HG03280 (cell line): ENCODE results near the gene PIK3CD.
A peak's percentile ranks its signal among the peaks of the same experiment; 100 is the strongest.
"Not testable (repeated sequence)": the region's sequence is repeated elsewhere in the genome, so short reads cannot be mapped to it uniquely, and the experiment has no call there.

Experiments
- ATAC-seq: cut with Tn5 transposase; IDR thresholded peaks from one replicate; pipeline ENCODE4 v1.9.1; 2021; ENCODE audit warnings: mild to moderate bottlenecking, moderate library complexity; ENCODE audit not compliant: unreplicated experiment

PIK3CD gene

DNA sequence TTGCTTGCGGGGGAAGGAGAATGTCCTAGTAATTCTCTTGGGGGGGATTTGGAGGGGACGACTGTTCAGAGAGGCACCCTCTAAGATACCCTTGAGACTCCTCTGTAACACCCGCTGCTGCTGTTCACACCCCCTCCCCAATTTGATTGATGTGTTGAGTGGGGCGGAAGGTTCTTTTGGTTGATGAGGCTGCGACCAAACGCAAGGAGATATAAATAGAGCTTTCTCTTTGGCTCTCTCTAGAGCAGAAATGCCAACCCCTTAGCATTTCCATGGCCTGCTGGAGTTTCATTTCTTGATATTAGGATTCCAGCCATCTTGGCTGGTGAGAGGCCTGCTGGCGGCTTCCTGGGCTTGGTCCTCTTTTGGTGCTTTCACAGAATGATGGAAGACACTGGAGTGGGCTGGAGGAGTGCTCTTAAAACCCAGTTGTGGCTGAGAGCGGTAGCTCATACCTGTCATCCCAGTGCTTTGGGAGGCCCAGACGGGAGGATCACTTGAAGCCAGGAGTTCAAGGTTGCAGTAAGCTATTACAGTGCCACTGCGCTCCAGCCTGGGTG is 2.0 kb downstream of the PIK3CD start:
- no peak for ATAC-seq

DNA sequence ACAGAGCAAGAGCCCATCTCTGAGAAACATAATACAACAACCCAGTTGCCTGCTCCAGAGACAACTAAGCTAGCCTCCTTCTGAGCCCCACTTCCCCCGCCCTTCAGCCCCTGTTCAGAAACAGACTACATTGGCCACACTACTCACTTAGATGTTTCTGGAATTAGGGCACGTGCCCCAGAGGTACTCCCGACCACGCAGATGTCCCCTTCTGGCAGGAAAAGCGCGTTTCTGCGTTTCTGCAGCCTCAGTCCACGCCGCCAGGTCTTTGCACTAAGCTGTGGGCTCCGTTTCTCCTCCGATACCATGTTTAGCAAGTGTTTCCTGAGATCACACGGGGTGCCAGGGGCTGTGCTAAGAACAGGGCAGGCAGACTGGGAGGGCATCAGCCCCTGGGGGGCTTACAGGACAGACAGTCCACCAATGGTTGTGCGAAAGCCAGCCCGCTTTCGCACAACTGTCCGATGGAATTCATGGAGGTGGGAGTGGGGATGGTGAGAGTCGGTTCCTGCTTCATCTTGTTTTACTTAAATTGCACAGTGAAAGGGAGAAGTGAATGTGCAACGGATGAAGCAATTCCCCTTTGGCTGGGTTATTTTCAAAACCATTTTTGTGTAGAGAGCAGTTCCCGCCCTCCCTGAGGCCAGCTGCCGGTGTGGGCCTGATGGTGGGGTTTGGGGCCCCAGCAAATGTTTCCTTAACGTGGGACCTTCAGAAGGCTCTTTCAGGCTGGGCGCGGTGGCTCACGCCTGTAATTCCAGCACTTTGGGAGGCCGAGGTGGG is 2.7 kb downstream of the PIK3CD start:
- no peak for ATAC-seq

- ATAC-seq: no peak
Observed at GRCh38 chr1:9654834-9655723, 3.5 kb downstream of the PIK3CD start.

DNA sequence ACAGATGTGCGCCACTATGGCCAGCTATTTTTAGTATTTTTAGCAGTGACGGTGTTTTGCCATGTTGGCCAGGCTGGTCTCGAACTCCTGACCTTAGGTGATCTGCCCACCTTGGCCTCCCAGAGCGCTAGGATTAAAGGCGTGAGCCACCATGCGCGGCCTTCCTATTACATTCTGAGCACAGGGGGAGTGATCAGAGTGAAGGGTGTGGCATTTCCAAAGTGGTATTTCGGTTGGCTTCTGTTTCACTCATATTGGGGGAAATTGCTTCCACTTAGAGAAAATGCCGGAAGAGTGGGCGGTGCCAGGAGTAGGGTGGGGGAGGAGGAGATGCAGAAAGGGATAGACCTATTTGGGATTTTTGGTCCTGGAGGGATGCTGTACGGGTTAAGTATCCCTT is 4.3 kb downstream of the PIK3CD start:
- no peak for ATAC-seq

- ATAC-seq: no peak
Observed at GRCh38 chr1:9657521-9658032, 6.0 kb downstream of the PIK3CD start.

DNA sequence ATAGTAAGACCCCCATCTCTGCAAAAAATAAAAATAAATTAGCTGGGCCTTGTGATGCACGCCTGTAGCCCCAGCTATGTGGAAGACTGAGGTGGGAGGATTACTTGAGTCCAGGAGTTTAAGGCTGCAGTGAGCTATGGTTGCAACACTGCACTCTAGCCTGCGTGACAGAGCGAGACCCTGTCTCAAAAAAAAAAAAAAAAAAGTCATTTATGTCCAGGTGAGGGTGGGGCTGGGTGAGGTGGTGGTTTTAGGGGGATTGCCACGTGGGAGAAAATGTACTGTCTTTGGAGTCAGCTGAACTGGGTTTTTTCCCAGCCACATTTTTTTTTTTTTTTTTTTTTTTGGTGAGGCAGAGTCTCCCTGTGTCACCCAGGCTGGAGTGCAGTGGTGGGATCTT is 6.7 kb downstream of the PIK3CD start:
- ATAC-seq: no peak

DNA sequence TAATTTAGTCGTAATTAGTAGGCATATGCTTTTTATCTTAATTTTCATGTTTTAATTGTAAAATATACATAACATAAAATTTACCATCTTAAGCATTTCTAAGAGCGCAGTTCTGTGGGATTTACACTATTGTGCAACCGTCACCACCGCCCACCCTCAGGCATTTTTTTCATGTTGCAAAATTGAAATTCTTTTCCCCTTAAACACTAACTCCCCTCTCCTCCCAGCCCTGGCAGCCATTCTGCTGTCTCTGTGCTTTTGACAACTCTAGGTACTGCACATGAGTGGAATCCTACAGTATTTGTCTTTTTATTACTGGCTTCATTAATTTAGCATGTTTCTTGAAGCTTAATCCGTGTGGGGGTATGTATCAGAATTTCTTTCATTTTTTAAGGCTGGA is 7.8 kb downstream of the PIK3CD start:
- ATAC-seq: no peak

- ATAC-seq: no peak
Observed at GRCh38 chr1:9663257-9663656, 11.7 kb downstream of the PIK3CD start.

GRCh38 chr1:9665193-9665592 is 13.7 kb downstream of the PIK3CD start:
- ATAC-seq: no peak

DNA sequence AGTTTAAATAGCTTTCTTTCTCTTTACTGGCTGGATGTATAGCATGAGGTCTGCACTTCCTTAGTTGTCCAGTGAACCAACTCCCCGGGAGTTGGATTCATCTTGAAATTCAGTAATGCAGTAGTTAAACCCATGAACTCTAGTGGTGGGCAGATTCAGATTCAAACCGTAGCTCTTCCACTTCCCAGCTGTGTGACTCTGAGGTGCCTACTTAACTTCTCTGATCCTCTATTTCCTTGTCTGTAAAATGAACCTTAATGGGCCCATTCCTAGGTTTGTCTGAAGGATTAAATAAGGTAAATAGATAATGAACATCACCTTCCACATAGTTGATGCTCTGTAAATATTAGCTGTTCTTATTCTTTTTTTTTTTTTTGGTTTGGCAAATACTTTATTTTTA is 16.5 kb downstream of the PIK3CD start:
- ATAC-seq: no peak

- no peak for ATAC-seq
Observed at GRCh38 chr1:9670085-9670484, 18.6 kb downstream of the PIK3CD start.

DNA sequence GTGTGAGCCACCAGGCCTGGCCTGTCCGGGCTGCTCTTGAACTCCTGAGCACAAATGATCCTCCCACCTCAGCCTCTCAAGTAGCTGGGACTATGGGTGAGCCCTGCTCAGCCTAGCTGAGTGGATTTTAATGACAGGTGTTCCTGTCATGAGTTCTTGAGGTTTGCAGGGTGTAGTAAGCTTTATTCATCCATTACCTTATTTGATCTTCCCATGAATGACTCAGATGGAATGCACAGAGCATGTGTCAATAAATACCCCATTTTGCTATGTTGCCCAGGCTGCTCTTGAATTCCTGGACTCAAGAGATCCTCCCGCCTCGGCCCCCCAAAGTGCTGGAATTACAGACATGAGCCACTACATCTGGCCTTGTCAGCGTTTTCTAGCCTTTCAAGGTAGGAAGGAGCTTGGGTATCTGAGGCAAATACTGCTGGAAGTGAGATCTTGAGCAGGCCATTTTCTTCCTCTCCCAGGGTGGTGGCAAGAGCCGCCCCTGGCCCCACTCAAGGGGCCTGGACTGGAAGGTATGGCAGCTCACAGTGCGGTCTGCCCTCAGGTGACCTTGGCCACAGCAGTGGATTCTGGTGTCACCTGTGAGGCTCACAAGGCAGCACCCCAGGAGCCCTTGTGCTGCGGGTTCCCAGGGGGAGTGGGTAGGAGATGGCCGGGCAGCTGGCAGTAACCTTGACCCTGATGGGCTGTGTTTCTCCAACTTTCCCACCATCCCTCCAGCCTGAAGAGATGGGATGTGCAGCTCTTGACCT is 20.0 kb downstream of the PIK3CD start:
- ATAC-seq: no peak

- ATAC-seq: no peak
Observed at GRCh38 chr1:9672444-9672843, 20.9 kb downstream of the PIK3CD start.

DNA sequence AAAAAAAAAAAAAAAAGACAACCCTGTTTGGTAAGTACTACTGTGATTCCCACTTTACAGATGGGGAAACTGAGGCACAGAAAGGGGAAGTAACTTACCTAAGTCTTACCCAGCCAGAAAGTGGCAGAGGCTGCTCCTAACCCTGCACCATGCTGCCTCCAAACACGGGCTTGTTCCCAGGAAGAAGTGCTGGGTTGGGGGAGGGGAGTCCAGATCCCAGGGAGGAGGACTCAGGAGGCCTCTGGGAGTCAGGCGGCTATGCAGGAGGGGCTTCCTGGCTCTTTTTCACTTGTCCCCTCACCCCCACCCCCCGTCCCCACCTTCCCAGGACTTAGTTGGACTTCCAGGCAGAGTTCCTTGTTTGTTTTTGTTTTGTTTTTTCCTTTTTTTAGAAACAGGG is 23.9 kb downstream of the PIK3CD start:
- no peak for ATAC-seq

DNA sequence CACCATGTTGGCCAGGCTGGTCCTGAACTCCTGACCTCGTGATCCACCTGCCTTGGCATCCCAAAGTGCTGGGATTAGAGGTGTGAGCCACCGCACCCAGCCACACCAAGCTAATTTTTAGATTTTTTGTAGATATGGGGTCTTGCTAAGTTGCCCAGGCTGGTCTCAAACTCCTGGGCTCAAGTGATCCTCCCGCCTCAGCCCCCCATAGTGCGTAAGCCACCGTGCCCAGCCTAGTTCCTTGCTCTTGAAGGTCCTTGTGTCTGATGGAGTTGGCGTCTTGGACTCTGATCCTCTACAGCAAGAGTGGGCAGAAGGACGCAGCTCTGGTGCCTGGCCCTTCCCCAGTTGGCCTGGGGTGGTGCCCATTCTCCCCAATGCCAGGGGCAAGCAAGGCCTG is 24.6 kb downstream of the PIK3CD start:
- not testable (repeated sequence) for ATAC-seq

DNA sequence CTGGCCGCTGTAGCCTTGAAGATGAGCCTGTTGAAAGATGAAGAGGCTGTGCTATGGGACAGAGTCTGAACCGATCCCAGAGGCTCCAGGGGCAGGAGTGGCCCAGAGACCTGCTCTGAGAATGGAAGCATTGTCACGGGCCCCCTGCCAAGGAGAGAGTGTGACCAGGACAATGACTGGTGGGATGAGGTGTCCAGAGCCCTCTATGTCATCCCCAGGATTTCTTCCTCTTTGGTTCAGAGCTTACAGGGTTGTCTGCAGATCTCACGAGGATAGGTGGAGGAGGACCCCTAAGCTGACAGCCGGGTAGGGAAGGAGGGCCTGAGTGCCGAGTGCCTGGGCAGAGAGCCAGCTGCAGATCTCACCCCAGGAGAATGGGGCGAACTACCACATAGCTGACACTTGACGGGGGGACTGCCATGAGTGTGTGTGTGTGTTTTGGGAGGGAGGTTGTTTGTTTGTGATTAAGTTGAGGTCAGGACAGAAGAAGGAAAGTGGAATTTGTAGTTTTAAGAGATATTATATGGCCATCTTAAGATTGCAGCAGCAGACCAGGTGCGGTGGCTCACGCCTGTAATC is 25.4 kb downstream of the PIK3CD start:
- no peak for ATAC-seq

DNA sequence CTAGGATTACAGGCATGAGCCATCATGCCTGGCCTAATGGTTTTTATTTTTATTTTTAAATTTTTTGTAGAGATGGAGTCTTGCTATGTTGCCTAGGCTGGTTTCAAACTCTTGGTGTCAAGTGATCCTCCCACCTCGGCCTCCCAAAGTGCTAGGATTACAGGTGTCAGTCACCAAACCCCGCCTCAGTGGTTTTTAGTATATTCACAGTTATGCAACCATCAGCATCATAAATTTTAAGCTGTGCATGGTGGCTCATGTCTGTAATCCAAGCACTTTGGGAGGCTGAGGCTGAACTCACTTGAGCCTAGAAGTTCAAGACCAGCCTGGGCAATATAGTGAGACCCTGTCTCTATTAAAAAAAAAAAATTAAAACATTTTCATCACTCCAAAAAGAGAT is 28.6 kb downstream of the PIK3CD start:
- ATAC-seq: no peak

DNA sequence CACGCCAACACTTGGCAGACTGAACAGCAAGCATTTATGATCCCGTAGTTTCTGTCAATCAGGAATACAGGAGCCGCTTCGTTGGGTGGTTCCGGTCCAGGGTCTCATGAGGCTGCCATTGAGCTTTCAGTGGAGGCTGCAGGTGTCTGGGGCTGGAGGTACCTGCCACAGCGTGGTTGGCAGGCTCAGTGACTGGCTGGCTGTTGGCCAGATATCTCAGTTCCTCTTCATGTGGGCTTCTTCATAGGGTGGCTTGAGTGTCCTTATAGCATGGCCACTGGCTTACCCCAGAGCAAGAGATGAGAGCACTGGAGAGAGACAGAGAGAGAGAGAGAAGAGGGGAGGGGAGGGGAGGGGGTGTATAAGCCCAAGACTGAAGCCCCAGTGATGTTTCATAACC is 29.3 kb downstream of the PIK3CD start:
- ATAC-seq: no peak

- no peak for ATAC-seq
Observed at GRCh38 chr1:9684801-9685200, 33.3 kb downstream of the PIK3CD start.

- peak; percentile 38 for ATAC-seq
Observed at GRCh38 chr1:9687120-9687873, 35.8 kb downstream of the PIK3CD start.
